NOMO-1 treated with DMSO at 0.1 percent for 48 hours (cell line): ENCODE data around the gene LPP.

Experiments used
- DNase-seq: peaks from one replicate; lab custom pipeline; 2025; ENCODE audit not compliant: unreplicated experiment; lab: John Stamatoyannopoulos, UW

Gene LPP

GRCh38 chr3:188244395-188244861 lies 90.5 kb downstream of the LPP start:
- no peak for DNase-seq

- DNase-seq, result no peak
These were observed 92.9 kb downstream of the LPP start for GRCh38 chr3:188246905-188247304.

- DNase-seq, result no peak
These were observed 94.1 kb downstream of the LPP start for GRCh38 chr3:188248036-188248561.

GRCh38 chr3:188253123-188253793 lies 99.3 kb downstream of the LPP start:
- DNase-seq, result no peak

GRCh38 chr3:188253800-188254452 lies 100.0 kb downstream of the LPP start:
- no peak for DNase-seq

GRCh38 chr3:188254520-188255070 lies 100.6 kb downstream of the LPP start:
- no peak for DNase-seq

GRCh38 chr3:188255190-188255589 lies 101.2 kb downstream of the LPP start:
- no peak for DNase-seq

GRCh38 chr3:188256758-188257157 lies 102.8 kb downstream of the LPP start:
- no peak for DNase-seq

- DNase-seq, result no peak
These were observed 103.5 kb downstream of the LPP start for GRCh38 chr3:188257384-188258026.

GRCh38 chr3:188259191-188259590 lies 105.2 kb downstream of the LPP start:
- no peak for DNase-seq

- no peak for DNase-seq
These were observed 105.6 kb downstream of the LPP start for GRCh38 chr3:188259596-188259995.

- DNase-seq, result no peak
These were observed 107.1 kb downstream of the LPP start for GRCh38 chr3:188261011-188261410.

GRCh38 chr3:188262488-188262887 lies 108.5 kb downstream of the LPP start:
- DNase-seq, result no peak

- DNase-seq, result no peak
These were observed 109.1 kb downstream of the LPP start for GRCh38 chr3:188262913-188263683.

GRCh38 chr3:188264226-188265207 lies 110.6 kb downstream of the LPP start:
- no peak for DNase-seq

GRCh38 chr3:188266562-188267274 lies 112.8 kb downstream of the LPP start:
- no peak for DNase-seq

- no peak for DNase-seq
These were observed 113.9 kb downstream of the LPP start for GRCh38 chr3:188267790-188268335.

- no peak for DNase-seq
These were observed 114.4 kb downstream of the LPP start for GRCh38 chr3:188268336-188268735.

- peak; percentile 99 for DNase-seq
These were observed 115.1 kb downstream of the LPP start for GRCh38 chr3:188269040-188269439.
